Kidney epithelial cell (primary cell): ENCODE data around the gene SAMD10. TPM values are rescaled to one million over a fixed set of nuclear protein-coding genes. Genes with fewer than 3 reads are reported as not detected.
A peak's percentile ranks its signal among the peaks of the same experiment; 100 is the strongest.
"Not testable (repeated sequence)": the region's sequence is repeated elsewhere in the genome, so short reads cannot be mapped to it uniquely, and the experiment has no call there.

ENCODE experiments used
- DNase-seq: peaks from one replicate; pipeline ENCODE4 v3.0.0-alpha.2; 2010; ENCODE audit warnings: low read depth
- H3K27me3 ChIP-seq: 2 replicates; pipeline ENCODE4 v1.6.0; 2011; ENCODE audit warnings: low read length; ENCODE audit not compliant: control insufficient read depth, insufficient read depth
- H3K36me3 ChIP-seq: 2 replicates; pipeline ENCODE4 v1.5.1; 2011; ENCODE audit warnings: low read length; ENCODE audit not compliant: control insufficient read depth, insufficient read depth
- H3K4me3 ChIP-seq: 2 replicates; pipeline ENCODE4 v1.5.1; 2011; ENCODE audit warnings: low read depth, mild to moderate bottlenecking, control low read depth, low read length
- CTCF ChIP-seq: IDR thresholded peaks from 2 replicates; pipeline ENCODE4 v1.5.1; 2011; ENCODE audit warnings: mild to moderate bottlenecking, moderate library complexity, low read length, control low read depth, inconsistent platforms; ENCODE audit not compliant: insufficient read depth, poor library complexity, severe bottlenecking
- total RNA-seq: library from RNA; depleted of rRNA; stranded (reverse); fragments of >200 nt; gene quantifications from 2 replicates; pipeline ENCODE4 v1.2.3, GENCODE V29; 2015

Gene SAMD10
- total RNA-seq, 1 donor from 2014 or later = 9.6 TPM

- H3K27me3 ChIP-seq = no peaks in the 10 kb centered on the region
- H3K4me3 ChIP-seq = peak overlapping the region; percentile 98
- TF ChIP-seq CTCF = no peak
- H3K36me3 ChIP-seq = peaks cover 2% of the 10 kb centered on the region
- DNase-seq = no peak
These were observed 919 bp upstream of the SAMD10 start for GRCh38 chr20:63980317-63980805.

GRCh38 chr20:63979229-63979556 lies 249 bp downstream of the SAMD10 start:
- Histone ChIP-seq H3K4me3 (peak overlapping the region; percentile 54), H3K27me3 (no peaks in the 10 kb centered on the region), H3K36me3 (no peaks in the 10 kb centered on the region)
- no peak for DNase-seq
- no peak for TF ChIP-seq CTCF

- peak overlapping the region; percentile 54 for H3K4me3 ChIP-seq
- no peak for DNase-seq
- H3K36me3 ChIP-seq = no peaks in the 10 kb centered on the region
- H3K27me3 ChIP-seq = no peaks in the 10 kb centered on the region
- TF ChIP-seq CTCF = no peak
These were observed 868 bp downstream of the SAMD10 start for GRCh38 chr20:63978319-63979228.

- Histone ChIP-seq H3K27me3 (no peaks in the 10 kb centered on the region), H3K36me3 (no peaks in the 10 kb centered on the region), H3K4me3 (no peak overlapping the region)
- no peak for DNase-seq
- no peak for TF ChIP-seq CTCF
These were observed 1.6 kb downstream of the SAMD10 start for GRCh38 chr20:63977739-63978276.

- Histone ChIP-seq H3K4me3 (no peak overlapping the region), H3K27me3 (no peaks in the 10 kb centered on the region), H3K36me3 (no peaks in the 10 kb centered on the region)
- DNase-seq = no peak
- TF ChIP-seq CTCF = no peak
These were observed 2.3 kb downstream of the SAMD10 start for GRCh38 chr20:63976980-63977738.

GRCh38 chr20:63976511-63976910 lies 2.9 kb downstream of the SAMD10 start:
- H3K4me3 ChIP-seq, H3K27me3 ChIP-seq, H3K36me3 ChIP-seq, DNase-seq: not testable (repeated sequence)
